Stimulated activated CD4-positive, alpha-beta T cell treated with anti-CD3 and anti-CD28 coated beads, Interleukin-2, amount 100 ng/mL, for 48 hours (primary cell): ENCODE results near the gene LRP5.
A peak's percentile ranks its signal among the peaks of the same experiment; 100 is the strongest.

Source experiments
- DNase-seq, 2 donors: peaks; one replicate each; pipeline ENCODE4 v3.0.0-alpha.2; 2020

The LRP5 gene

DNA sequence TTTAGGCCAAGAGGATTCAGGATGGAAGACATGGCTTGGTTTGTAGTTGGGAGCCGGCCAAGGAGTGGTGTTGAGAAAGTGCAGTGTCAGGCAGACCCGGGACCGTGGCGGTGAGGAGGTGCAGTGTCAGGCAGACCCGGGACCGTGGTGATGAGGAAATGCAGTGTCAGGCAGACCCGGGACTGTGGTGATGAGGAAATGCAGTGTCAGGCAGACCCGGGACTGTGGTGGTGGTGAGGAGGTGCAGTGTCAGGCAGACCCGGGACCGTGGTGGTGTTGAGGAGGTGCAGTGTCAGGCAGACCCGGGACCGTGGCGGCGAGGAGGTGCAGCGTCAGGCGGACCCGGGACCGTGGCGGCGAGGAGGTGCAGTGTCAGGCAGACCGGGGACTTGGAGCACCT, 59.7 kb downstream of the LRP5 start:
- no peak for DNase-seq

DNA sequence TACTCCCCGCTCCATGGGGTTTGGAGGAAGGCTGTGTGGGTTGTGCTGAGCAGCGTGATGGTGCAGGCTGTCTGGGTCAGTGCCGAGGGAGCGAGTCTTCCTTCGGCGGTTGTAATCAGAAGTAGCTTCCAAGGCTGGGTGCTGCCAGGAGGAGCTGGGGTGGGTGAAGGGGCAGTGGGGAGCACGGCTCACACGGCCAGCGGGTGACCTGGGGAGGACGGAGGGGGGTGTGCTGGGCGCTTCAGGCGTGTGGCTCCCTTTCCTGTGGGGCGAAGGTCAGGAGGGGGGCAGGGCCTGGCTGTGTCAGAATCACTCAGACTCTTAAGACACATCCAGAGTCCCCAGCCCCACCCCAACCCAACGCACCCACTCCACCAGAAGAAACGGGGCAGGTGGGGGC, 60.2 kb downstream of the LRP5 start:
- DNase-seq, result no peak

DNA sequence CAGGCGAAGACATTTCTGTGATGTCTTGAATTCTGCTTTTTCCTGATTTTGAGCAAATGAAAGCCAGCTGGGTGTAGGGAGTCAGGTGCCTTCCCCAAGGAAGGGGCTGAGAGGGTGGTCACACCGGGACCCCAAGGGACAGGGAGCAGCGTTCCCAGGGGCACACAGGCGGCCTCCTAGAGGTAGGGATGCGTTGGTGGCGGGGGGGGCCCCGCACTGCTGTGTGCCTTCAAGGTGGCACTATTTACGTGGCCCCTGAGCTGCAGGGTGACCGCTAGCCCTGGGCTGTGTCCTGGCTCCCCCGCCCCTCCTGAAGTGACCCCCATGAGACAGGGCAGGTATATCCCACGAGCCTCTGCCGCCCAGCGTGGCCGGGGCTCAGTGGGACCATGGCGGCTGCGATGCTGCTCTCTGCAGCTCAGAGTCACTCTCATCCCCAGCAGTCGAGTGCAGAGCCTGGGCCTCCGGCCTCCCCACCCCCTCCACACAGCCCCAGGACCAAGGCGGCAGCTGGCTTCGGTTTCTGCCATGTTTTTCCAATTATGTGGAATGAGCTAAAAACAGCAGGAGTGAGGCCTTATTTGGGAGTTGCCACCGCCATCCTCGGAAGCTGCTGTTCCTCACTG, 60.9 kb downstream of the LRP5 start:
- no peak for DNase-seq

DNA sequence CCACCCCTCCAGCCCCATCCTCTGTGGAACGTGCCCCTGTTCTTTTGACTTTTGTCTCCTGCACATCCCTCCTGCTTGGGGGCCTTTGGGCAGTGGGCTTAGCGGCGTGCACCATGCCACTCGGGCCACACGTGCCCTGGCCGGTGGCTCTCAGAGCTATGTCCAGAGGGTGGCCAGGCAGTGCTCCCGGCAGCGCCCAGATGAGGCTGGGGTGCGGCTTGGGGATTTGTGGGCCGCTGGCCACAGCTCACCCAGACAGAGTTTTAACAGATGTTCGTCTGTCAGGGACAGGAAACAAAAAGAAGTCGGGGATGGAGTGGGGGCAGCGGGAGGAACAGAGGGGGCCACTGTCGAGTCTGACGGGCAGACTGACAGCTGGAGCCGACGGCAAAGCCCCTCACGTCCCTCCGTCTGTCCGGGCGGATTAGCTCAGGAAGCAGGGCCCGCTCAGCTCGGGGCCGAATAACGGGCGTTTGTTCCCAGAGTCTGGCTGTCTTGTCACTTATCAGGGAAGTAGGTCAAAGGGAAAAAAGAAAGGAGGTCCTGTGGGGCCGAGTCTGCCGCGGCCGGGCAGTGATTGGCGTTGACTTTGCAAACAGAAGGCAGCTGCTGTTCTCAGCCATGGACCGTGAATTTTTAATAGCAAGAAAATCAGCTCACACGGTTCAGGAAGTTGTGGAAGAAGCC, 61.6 kb downstream of the LRP5 start:
- no peak for DNase-seq

DNA sequence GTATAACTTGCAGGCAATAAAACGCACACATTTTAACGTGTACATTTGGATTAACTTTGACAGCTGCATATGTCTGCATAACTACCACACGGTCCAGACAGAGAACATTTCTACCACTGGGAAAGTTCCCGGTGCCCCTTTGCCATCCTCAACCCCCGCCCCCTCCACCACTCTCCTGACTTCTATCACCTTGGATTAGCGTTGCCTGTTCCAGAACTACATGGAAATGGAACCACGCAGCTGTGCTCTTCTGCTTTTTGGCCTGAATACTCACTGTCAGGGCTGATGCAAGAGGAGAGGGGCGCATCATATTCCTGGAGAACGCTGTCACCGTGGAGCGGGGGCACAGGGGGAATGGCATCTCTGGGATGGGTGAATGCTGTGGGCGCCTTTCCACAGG, 62.1 kb downstream of the LRP5 start:
- DNase-seq, result no peak

DNA sequence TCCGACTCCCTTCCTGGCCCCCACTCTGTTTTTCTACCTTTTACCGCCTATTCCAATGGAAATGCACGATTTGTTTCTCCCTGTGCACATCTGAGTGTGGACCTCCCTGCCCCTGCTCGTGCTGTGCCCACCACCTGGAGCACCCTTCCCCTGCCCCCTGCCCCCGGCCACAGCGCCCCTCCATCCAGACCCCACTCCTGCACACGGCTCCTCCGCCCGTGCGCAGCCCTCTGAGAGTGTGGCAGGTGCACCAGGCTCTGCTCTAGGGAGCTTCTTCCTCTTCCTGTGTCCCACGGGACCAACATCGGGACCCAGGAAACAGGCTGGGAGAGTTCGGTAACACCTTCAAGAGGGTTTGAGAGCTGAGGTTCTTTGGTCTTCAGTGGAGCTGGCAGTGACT, 62.9 kb downstream of the LRP5 start:
- DNase-seq, result no peak

DNA sequence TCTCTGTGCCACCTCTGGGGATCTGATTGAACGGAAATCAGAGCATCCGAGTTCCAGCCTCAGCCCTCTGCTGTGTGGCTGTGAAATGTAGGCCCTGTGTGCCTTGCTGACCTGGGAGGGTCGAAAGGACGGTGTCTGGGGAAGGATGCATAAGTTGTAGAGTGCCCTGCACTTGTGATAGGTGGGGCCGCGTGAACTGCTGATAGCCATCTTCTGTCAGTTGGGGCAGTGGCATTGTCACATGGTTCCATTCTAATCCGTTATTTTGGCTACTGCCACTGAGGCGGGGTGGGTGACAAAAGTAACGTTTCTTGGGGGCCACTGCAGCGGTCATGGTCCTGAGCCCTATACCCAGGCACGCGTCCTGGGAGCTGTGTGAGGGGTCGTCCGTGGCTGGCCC, 63.4 kb downstream of the LRP5 start:
- DNase-seq, result no peak

DNA sequence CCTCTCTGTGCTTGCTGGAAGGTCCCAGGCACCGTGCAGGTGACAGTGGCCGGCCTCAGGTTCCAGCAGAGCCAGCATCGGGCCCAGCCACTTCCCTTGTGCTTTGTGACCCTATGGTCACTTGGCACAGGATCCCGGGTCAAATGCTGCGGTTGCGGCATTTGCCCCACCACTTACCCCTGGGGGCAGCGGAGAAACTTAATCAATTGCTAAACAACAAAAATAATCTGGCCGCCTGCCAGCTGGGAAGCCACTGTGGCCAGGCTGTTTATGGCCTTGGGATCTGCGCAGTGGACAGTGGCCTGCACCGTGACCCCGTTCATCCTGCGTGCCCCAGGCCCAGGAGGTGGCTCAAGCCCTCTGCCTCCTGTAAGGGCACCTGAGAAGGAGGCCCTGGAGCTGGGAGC, 65.0 kb downstream of the LRP5 start:
- no peak for DNase-seq

DNA sequence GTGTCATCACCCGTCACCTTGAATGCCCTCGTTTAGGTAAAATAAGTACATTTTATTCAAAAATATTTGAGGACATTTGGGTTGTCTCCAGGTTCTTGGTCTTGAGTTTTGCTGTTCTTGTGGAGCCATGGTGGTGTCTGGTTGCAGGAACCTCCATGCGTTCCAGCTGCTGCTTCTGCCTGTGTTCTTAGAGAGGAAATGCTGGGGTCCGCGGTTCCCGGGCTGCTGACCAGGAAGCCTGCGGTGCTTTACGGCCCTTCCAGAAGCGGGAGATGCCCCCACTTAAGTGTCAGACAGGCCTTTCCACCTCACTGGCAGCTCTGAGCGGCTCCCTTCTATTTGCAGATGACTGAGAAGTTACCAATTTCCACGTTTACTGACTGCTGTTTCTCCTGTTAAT, 66.8 kb downstream of the LRP5 start:
- DNase-seq, result no peak

DNA sequence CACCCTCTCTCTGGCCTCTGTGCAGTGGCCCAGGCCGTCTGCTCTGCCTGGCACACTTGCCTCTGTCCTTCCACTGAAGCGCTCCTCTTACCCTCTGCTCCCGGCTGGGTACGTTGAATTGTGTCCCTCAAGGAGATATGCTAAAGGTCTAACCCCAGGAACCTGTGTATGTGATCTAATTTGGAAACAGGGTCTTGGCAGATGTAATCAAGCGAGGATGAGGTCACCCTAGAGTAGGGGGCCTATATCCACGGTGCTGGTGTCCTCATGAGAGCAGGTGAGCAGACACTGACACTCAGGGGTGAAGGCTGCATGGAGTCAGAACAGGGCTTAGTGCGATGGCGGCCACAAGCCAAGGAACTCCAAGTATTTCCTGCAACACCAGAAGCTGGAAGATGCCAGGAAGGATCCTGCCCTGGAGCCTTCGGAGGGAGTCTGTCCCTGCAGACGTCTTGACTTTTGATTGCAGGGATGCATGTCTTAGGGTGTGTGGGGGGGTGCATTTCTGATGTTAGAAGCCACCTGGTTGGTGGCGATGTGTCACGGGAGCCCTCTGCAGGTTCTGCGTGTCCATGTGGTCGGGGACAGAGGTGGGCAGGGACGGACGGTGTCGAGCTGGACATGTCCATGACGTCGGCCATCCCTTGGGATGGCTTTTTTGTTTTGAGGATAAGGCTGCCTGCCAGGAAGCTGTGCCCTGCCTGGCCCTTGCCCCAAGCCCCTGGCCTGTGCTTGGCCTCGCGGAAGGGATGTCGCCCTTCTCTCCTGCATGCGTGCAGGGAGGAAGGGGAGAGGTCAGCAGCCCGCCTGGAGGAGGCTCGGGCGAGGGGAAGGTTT, 68.6 kb downstream of the LRP5 start:
- DNase-seq, result no peak

DNA sequence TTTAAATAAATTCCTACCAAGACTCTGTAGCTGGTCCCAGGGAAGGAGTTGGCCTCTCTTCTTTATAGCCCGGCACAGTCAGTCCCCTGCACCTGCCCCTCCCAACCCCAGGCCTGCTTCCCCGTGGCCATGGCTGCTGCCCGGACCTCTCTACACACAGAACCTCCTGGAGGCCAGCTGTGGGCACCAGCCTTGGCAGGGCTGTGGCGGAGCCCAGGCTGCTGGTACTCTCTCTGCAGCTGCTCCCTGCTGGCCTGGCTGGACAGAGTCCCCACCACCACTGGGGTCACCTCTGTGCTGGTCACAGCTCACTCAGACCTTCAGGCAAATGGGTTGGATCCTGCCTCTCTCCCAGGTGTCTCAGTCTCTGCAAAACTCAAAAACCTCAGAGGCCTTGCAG, 69.3 kb downstream of the LRP5 start:
- DNase-seq, result no peak

DNA sequence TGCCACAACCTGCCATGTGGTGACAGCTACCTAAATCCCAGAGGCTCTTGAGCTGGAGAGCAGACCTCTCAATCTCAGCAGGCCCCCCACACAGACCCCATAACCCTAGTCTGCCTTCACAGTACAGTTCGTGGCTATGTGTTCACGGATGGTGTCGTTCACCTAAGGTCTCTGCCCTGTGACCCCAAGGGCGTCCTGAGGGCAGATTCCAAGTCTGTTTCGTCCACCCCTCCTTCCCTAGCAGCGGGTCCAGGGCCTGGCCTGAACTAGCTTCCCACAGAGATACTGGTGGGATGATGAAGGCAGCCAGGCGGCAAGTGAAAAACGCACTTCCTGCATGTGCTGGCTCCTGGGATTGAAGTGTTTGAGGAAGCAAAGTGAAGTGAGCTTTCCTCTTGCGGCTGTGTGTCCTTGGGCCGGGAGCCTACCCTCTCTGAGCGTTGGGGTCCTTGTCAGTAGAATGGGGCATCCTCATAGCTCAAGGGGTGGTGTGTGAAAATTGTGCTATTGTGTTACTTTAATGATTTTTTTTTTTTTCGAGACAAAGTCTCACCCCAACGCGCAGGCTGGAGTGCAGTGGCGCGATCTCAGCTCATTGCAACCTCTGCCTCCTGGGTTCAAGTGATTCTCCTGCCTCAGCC, 70.1 kb downstream of the LRP5 start:
- DNase-seq, result no peak

DNA sequence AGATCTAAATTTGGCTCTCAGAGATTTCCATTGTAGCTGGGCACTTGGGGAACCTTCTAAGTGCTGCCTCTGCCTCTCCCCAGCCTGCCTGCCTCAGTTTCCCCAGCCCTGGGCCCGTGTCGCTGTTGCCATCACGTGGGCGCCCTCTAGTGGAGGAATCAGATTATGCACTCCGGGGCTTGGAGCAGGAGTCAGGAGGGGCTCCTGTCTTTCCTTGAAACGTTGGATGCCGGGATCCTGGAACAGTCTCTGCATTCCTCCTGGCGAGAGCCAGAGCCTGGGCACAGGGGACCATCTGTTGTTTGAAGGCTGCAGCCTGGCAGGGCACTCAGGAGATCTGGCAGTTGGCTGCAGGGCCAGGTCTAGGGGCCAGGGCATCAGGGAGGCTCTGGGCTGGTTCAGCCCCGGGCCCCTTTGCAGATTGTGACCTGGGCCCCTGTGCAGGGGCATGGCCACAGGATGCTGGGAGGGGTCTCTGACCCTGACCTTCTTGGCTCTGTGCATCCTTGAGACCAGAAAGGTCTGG, 71.6 kb downstream of the LRP5 start:
- peak; percentile 70 to 74 for DNase-seq

DNA sequence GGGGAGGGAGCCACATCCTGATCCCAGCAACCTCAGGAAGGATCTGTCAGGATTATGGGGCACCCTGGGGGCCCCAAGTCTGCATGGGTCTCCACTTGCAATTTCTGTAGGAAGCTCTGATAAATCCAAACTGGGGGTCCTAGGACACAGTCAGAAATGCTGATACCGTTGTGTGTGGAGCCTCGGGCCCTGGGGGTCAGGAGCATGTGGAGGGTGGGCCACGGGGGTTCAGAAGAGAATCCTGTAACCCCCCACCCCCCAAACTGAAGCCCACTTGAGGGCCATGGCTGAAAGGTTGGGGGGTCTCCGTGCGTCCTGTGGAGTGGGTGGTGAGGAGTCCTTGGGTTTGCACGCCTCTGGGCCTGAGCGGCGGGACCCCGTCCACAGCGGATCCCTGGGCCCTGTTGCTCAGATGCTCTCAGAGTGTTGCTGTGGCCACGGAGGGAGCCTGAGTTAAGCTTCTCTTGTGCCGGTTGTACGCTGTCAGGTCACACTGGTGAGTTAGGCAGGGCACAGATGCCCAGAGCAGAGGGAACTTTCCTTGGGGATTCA, 72.2 kb downstream of the LRP5 start:
- DNase-seq, result no peak

DNA sequence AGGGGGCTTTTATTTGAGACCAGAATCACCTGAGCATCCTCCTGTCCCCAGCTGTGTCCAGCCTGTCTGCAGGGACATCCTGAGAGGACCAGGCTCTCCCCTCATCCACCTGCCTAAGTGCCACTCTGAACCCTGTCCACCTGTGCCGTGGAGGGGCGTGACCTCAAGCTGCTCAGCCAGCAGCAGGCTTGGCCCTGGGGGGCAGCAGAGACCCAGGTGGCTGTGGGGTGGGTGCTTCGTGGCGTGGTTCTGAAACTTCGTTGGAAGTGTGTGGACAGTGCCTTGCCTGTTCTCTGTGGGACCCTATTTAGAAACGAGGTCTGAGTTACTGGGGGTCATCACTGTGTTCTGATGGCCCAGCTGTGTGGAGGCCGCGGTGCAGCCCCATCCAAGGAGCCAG, 72.7 kb downstream of the LRP5 start:
- DNase-seq, result no peak

DNA sequence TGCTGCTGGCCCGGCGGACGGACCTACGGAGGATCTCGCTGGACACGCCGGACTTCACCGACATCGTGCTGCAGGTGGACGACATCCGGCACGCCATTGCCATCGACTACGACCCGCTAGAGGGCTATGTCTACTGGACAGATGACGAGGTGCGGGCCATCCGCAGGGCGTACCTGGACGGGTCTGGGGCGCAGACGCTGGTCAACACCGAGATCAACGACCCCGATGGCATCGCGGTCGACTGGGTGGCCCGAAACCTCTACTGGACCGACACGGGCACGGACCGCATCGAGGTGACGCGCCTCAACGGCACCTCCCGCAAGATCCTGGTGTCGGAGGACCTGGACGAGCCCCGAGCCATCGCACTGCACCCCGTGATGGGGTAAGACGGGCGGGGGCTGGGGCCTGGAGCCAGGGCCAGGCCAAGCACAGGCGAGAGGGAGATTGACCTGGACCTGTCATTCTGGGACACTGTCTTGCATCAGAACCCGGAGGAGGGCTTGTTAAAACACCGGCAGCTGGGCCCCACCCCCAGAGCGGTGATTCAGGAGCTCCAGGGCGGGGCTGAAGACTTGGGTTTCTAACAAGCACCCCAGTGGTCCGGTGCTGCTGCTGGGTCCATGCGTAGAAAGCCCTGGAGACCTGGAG, 74.1 kb downstream of the LRP5 start:
- DNase-seq, result no peak

DNA sequence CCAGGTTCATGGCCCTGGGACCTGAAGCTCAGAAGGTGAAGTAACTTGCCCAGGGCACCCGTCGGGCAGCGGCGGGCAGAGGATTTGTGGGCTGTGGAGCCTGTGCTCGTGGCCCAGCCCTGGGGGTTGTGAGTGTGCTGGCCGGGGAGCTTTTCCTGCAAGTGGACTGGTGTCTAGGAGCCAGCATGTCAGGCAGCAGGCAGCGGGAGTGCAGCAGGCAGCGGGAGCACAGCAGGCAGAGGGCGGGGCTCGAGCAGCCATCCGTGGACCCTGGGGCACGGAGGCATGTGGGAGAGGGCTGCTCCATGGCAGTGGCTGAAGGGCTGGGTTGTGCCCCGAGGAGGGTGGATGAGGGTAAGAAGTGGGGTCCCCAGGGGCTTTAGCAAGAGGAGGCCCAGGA, 75.4 kb downstream of the LRP5 start:
- no peak for DNase-seq

DNA sequence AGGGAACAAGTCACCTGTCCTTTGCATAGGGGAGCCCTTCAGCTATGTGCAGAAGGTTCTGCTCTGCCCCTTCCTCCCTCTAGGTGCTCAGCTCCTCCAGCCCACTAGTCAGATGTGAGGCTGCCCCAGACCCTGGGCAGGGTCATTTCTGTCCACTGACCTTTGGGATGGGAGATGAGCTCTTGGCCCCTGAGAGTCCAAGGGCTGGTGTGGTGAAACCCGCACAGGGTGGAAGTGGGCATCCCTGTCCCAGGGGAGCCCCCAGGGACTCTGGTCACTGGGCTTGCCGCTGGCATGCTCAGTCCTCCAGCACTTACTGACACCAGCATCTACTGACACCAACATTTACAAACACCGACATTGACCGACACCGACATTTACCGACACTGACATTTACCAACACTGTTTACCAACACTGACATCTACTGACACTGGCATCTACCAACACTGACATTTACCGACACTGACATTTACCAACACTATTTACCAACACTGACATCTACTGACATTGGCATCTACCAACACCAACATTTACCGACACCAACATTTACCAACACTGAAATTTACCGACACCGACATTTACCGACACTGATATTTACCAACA, 76.3 kb downstream of the LRP5 start:
- no peak for DNase-seq

DNA sequence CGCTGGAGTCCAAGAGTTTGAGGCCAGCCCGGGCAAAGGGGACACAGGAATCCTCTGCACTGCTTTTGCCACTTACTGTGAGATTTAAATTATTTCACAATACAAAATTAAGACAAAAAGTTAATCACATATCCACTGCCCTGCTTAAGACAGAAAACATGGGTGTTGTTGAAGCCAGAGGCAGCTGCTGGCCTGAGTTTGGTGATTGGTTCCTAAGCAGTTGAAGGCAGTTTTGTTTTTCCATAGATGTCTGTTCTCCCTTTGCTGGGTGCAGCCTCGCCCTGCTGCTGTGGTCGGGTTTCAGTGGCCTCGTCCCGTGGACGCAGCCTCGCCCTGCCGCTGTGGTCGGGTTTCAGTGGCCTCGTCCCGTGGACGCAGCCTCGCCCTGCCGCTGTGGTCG, 77.9 kb downstream of the LRP5 start:
- DNase-seq, result no peak

DNA sequence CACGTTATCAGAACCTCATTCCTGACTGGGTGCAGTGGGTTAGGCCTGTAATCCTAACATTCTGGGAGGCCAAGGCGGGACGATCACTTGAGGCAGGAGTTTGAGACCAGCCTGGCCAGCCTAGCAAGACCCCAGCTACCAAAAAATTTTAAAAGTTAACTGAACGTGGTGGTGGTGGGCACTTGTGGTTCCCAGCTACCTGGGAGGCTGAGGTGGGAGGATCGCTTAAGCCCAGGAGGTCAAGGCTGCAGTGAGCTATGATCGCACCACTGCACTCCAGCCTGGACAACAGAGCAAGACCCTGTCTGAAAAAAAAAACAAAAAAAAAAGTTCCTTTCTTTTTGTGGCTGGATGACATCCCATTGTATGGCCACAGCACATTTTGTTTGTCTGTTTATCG, 80.4 kb downstream of the LRP5 start:
- DNase-seq, result no peak

DNA sequence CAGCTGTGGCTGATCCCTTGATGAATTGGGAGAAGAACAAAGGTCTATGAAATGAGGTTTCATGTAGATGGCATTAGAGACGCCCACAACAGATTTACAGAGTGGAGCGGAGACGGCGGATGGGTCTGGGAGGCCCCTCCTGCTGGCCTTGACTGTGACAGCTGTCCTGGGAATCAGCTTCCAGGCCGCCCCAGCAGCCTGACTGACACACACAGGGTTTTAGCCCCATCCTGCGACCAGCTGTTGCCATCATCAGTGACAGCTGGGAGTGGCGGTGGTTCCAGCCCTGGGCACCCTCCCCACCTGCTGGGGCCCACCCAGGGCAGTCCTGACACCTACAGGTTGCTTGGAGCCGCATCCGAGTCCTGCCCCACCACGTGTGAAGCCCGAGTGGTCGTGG, 84.1 kb downstream of the LRP5 start:
- DNase-seq, result no peak

DNA sequence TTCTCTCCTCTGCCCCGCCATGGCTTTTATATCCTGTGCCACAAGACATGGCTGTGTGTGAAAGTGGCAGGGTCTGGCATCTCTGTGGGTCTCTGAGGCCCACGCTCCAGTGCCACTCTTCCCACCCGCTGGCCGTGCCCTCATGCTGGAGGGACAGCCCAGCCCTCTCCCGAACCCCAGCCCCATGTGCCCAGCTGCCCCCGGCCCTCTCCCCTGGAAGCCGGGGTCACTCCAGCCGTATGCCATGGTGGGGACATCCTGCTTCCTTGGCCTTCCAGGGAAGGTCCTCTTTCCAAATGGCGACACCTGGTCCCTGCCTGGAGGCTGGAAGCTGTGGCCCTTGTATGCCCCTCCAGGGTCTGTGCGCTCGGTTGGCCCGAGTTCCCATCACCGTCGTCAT, 84.9 kb downstream of the LRP5 start:
- DNase-seq, result no peak
